Measurements from ENCODE around the gene ISG20L2.

- no peak for TF ChIP-seq CTCF (IDR thresholded peaks at IDR 0.05; ENCODE audit: low read length)
- TF ChIP-seq EZH2 (IDR thresholded peaks at IDR 0.05; ENCODE audit: borderline replicate concordance, low read length), result no peak
Measured at GRCh38 chr1:156707417-156708217, 20.9 kb downstream of the ISG20L2 start.

Measured in OCI-LY1 (cell line).